A549 (cell line): Measurements from ENCODE around the gene ST3GAL5.

Source experiments
- RAD21 ChIP-seq, 2 experiments: fragments of >200 bp in 1 of 2; sonication (Bioruptor Twin) in 1 of 2; formaldehyde crosslinking in 1 of 2; IDR thresholded peaks in 1 of 2; conservative IDR thresholded peaks in 1 of 2; 2 replicates in 1 of 2; 3 replicates in 1 of 2; pipeline ENCODE4 v1.6.1; 2012 to 2018; ENCODE audit warnings: inconsistent platforms in 1 of 2
- SMC3 ChIP-seq: fragments of >200 bp; sonication (Bioruptor Twin); formaldehyde crosslinking; IDR thresholded peaks from 3 replicates; pipeline ENCODE4 v1.6.1; 2018; ENCODE audit warnings: inconsistent platforms

DNA sequence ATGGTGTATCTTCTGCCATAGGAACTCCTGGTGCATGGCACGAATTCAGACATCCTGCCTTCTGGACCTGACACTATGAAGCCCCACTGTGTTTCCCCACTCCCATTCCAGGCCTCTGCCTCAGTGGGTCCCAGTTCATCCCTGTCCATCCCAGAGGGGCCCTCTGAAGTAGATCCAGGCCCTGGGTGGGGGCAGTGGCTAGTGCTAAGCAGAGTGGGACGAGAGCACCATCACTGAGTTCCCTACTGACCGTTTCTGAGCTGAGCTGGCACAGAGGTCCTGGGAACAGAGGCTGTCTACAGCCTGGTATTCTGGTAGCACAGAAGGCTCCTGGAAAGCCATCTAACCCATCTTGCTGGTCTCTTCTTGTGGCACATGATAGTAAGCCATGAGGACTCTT is 81.0 kb downstream of the ST3GAL5 start:
- TF ChIP-seq SMC3 (no peak), RAD21 (conservative IDR thresholded peaks at IDR 0.05 in 1 of 2, IDR thresholded peaks at IDR 0.05 in 1 of 2) (no peak)
